Gastroesophageal sphincter (tissue), 4 donors: ENCODE measurements around the gene RALGAPA1. TPM values are rescaled to one million over a fixed set of nuclear protein-coding genes. Genes with fewer than 3 reads are reported as not detected.

Source experiments
- ATAC-seq: fragments of 150-250 bp; one replicate; pipeline ENCODE4 v1.9.1; 2016; ENCODE audit warnings: mild to moderate bottlenecking, moderate library complexity
- H3K27ac ChIP-seq, 4 donors: fragments of 200-600 bp; sonication (generic) in 3 of 4; 1 replicate in 3 of 4; 2 replicates in 1 of 4; pipeline ENCODE4 v1.5.1; 2016 to 2019
- H3K27me3 ChIP-seq: fragments of 200-600 bp; sonication (generic); one replicate; pipeline ENCODE4 v1.5.1; 2019
- H3K36me3 ChIP-seq, 2 donors: fragments of 200-600 bp; sonication (generic); one replicate each; pipeline ENCODE4 v1.5.1; 2019; ENCODE audit warnings: control low read depth in 1 of 2
- H3K4me1 ChIP-seq, 3 donors: fragments of 200-600 bp; sonication (generic); 1 replicate in 2 of 3; 2 replicates in 1 of 3; pipeline ENCODE4 v1.5.1; 2016 to 2019; ENCODE audit warnings: control low read depth in 2 of 3
- H3K4me3 ChIP-seq, 2 donors: fragments of 200-600 bp; sonication (generic); one replicate each; pipeline ENCODE4 v1.5.1; 2019; ENCODE audit warnings: mild to moderate bottlenecking in 1 of 2, moderate library complexity in 1 of 2
- H3K9me3 ChIP-seq, 3 donors: fragments of 200-600 bp; sonication (generic); one replicate each; pipeline ENCODE4 v1.5.1; 2017 to 2019; ENCODE audit warnings: control low read depth in 2 of 3
- CTCF ChIP-seq, 4 experiments: fragments of 200-600 bp in 2 of 4; fragments of 450-650 bp in 2 of 4; sonication (generic) in 1 of 4; IDR thresholded peaks; one replicate each; pipeline ENCODE4 v1.5.1; 2017 to 2019; ENCODE audit warnings: antibody characterized with exemption in 4 of 4, mild to moderate bottlenecking in 2 of 4, moderate library complexity in 2 of 4
- EP300 ChIP-seq: sonication (generic); formaldehyde crosslinking; IDR thresholded peaks from one replicate; pipeline ENCODE4 v1.6.1; 2017; ENCODE audit warnings: antibody characterized with exemption, mild to moderate bottlenecking
- POLR2A ChIP-seq, 2 donors: fragments of 450-650 bp; IDR thresholded peaks; one replicate each; pipeline ENCODE4 v1.6.1; 2017; ENCODE audit warnings: antibody characterized with exemption in 2 of 2, mild to moderate bottlenecking in 2 of 2, moderate library complexity in 1 of 2
- POLR2AphosphoS5 ChIP-seq: sonication (generic); formaldehyde crosslinking; IDR thresholded peaks from one replicate; pipeline ENCODE4 v1.6.1; 2017; ENCODE audit warnings: antibody characterized with exemption
- WGBS, 2 donors: methylation state at CpG; one replicate each; pipeline ENCODE4 v1.1.5; 2018; ENCODE audit warnings: low coverage in 1 of 2; 5-methylcytosine and 5-hydroxymethylcytosine counted together
- total RNA-seq, 4 donors: library from RNA; depleted of rRNA; stranded (reverse); fragments of >200 nt; gene quantifications; one replicate each; pipeline ENCODE4 v1.1.0, GENCODE V29; 2016

RALGAPA1 gene
- total RNA-seq, 4 donors from 2014 or later, result 46.6 to 97.4 (median 69.4) TPM

GRCh38 chr14:35818346-35819115, 9.4 kb upstream of the RALGAPA1 start:
- no peaks in the 10 kb centered on the region for H3K36me3 ChIP-seq
- H3K4me1 ChIP-seq, result no peaks in the 10 kb centered on the region
- 38 to 64% methylated on average over 5 to 12 of the region's 13 CpGs for WGBS, 2 donors
- H3K27ac ChIP-seq, result no peak overlapping the region
- no peak overlapping the region for H3K4me3 ChIP-seq
- H3K9me3 ChIP-seq, result no peaks in the 10 kb centered on the region
- TF ChIP-seq POLR2AphosphoS5 (no peak), CTCF (IDR thresholded peaks at IDR 0.05) (peak; percentile 46 to 72 (median 64)), POLR2A (IDR thresholded peaks at IDR 0.05) (no peak), EP300 (no peak)
- no peaks in the 10 kb centered on the region for H3K27me3 ChIP-seq
- ATAC-seq, result no peak

- TF ChIP-seq CTCF (IDR thresholded peaks at IDR 0.05) (peak; percentile 23 to 65 (median 43)), POLR2AphosphoS5 (no peak), POLR2A (IDR thresholded peaks at IDR 0.05) (no peak), EP300 (no peak)
- Histone ChIP-seq H3K27ac (no peak overlapping the region), H3K4me3 (no peak overlapping the region), H3K9me3 (no peaks in the 10 kb centered on the region), H3K27me3 (no peaks in the 10 kb centered on the region), H3K36me3 (no peaks in the 10 kb centered on the region), H3K4me1 (no peaks in the 10 kb centered on the region)
- WGBS, 2 donors, result 34 to 38% methylated on average over 3 of the region's 3 CpGs
- ATAC-seq, result no peak
Observed at GRCh38 chr14:35814371-35815005, 5.4 kb upstream of the RALGAPA1 start.

GRCh38 chr14:35810963-35811362, 1.9 kb upstream of the RALGAPA1 start:
- 95 to 96% methylated on average over 4 of the region's 4 CpGs for WGBS, 2 donors
- Histone ChIP-seq H3K4me1 (peaks cover 0 to 24% (median 0%) of the 10 kb centered on the region in 3 donors), H3K9me3 (no peaks in the 10 kb centered on the region), H3K27me3 (no peaks in the 10 kb centered on the region), H3K4me3 (no peak overlapping the region), H3K36me3 (no peaks in the 10 kb centered on the region), H3K27ac (no peak overlapping the region)
- TF ChIP-seq POLR2A (IDR thresholded peaks at IDR 0.05) (no peak), CTCF (IDR thresholded peaks at IDR 0.05) (no peak), EP300 (no peak), POLR2AphosphoS5 (no peak)
- ATAC-seq, result no peak

- WGBS, 2 donors, result 18 to 34% methylated on average over 2 of the region's 2 CpGs
- peaks cover 0 to 30% (median 0%) of the 10 kb centered on the region in 3 donors for H3K4me1 ChIP-seq
- H3K27ac ChIP-seq, result peak overlapping the region; percentile 83 to 96 (median 92)
- no peaks in the 10 kb centered on the region for H3K27me3 ChIP-seq
- peak overlapping the region; percentile 79 to 94 for H3K4me3 ChIP-seq
- ATAC-seq, result no peak
- H3K36me3 ChIP-seq, result no peaks in the 10 kb centered on the region
- H3K9me3 ChIP-seq, result no peaks in the 10 kb centered on the region
- TF ChIP-seq POLR2AphosphoS5 (no peak), CTCF (IDR thresholded peaks at IDR 0.05) (no peak), EP300 (no peak), POLR2A (IDR thresholded peaks at IDR 0.05) (no peak)
Observed at GRCh38 chr14:35809597-35809996, 502 bp upstream of the RALGAPA1 start.
